AG09319 (cell line): ENCODE results near the gene C9orf43.
"Not testable (repeated sequence)": the region's sequence is repeated elsewhere in the genome, so short reads cannot be mapped to it uniquely, and the experiment has no call there.

Experiments used
- DNase-seq: peaks from one replicate; pipeline ENCODE4 v3.0.0-alpha.2; 2010; ENCODE audit warnings: low read depth; ENCODE audit errors: extremely low read depth
- TF ChIP-seq, protein P1 (sequence below): IDR thresholded peaks from 2 replicates; pipeline ENCODE4 v1.5.1; 2011; ENCODE audit warnings: low read depth, mild to moderate bottlenecking, inconsistent platforms, low read length, moderate library complexity

Gene C9orf43

DNA sequence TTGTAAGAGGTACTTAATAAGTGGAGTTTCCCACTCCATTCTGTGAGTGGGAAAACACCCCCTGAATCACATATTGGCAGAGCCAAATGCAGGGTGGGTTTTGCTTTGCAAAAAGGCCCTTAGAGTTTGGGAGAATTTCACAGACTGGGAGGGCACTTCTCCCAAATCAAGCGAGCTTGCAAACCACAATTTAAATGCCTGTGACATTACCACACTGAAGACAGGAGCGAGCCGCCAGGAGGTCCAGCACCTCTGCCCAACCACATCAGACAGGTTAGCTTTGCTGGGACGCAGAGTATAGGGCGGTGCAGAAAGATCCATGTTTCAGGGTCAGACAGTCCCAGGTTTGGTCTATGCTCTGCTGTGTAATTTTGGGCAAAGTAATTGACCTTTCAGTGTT is 11.8 kb upstream of the C9orf43 start:
- TF ChIP-seq, protein P1, sequence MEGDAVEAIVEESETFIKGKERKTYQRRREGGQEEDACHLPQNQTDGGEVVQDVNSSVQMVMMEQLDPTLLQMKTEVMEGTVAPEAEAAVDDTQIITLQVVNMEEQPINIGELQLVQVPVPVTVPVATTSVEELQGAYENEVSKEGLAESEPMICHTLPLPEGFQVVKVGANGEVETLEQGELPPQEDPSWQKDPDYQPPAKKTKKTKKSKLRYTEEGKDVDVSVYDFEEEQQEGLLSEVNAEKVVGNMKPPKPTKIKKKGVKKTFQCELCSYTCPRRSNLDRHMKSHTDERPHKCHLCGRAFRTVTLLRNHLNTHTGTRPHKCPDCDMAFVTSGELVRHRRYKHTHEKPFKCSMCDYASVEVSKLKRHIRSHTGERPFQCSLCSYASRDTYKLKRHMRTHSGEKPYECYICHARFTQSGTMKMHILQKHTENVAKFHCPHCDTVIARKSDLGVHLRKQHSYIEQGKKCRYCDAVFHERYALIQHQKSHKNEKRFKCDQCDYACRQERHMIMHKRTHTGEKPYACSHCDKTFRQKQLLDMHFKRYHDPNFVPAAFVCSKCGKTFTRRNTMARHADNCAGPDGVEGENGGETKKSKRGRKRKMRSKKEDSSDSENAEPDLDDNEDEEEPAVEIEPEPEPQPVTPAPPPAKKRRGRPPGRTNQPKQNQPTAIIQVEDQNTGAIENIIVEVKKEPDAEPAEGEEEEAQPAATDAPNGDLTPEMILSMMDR, result no peak

DNA sequence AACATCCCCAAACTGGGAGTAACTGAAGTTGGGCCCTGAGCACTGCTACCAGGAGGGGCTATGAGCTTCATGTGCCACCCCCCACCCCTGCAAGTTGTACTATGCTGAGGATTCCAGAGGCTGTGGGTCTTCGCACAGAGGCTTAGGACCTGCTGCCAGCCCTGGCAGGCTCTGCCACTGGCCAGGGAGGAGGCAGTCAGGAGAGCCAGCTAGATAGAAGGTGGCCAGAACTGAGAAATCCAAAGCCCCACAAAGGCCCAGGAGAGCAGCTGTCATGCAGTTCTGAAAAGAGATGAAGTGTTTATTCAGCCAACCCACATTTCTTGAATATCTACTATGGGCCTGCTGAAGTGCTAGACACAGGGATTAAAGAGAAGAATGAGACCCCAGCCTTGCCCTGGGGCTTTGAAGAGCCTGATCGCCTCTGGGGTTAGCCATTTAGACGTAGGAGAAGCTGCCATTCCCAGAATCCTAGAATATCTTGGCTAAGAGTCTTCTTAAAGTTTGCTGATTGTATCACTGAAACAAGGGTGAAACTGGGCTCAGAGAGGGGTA is 10.8 kb upstream of the C9orf43 start:
- no peak for DNase-seq
- TF ChIP-seq, protein P1, result no peak

More for the DNA sequence above, 11.8 kb upstream of the C9orf43 start:
- DNase-seq, result no peak

DNA sequence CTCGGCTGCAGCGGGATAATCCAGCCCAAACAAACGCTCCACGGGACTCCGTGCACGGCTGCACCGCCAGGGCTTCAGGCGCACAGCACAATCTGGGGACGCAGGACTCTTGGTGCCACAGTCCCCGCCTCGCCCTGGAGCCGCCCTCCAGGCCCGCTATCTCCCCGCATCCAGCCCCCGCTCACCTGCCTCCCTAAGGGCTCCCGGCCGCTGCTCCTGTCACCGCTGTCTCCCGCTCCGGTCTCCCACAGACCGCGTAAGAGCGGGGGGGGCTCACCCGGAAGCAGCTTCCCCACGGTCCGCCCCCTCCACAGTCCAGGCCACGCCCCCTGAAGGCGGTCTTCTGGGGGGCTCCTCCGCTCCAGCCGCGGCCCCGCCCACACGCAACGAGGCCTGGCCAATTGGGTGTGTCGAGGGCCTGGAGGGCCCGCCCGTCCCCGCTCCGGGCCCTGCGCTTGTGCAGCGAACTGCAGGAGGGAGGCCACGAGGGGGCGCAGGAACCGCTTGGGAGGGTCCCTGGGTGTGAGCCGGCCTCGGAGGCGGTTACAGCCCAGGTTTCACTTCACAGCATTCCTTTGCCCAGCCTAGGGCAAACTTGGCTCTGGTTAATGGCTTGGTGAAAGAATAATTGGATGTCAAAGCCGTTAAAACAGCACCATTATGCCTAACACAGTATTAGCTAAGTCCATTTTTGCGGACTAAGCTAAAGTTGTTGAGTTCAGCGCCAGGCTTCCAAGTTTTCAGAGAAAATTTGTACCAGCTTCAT is 9.3 kb upstream of the C9orf43 start, which contains the start of gene ALAD:
Gene ALAD, minus strand, starts transcription at position 258 of the 766 bp plus-strand sequence. CDS start 7,725 bp downstream, outside the sequence.
- TF ChIP-seq, protein P1, result peak; percentile 91
- peak; percentile 96 for DNase-seq

DNA sequence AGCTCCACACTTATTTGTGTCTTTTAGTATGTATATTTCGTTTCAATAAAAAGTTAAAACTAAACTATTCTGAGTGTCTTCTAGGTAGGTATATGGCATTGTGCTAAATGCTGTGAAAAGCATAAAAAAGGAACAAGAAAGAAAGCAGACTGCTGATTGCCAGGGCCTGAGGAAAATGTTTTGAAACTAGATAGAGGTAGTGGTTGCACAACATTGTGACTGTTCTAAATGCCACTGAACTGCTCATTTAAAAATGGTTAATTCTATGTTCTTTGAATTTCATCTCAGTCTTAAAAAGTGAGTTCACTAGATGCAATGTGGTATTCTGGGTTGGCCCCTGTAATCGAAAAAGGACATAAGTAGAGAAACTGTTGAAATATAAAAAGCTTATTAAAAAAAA is 6.9 kb upstream of the C9orf43 start:
- DNase-seq, result no peak

DNA sequence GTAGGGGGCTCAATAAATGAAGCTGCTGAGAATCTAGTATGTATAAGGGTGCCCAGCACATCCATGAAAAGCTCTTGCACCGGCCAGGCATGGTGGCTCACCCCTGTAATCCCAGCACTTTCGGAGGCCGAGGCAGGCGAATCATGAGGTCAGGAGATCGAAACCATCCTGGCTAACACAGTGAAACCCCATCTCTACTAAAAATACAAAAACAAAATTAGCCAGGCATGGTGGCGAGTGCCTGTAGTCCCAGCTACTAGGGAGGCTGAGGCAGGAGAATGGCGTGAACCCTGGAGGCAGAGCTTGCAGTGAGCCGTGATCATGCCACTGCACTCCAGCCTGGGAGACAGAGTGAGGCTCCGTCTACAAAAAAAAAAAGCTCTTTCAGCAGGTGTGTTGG is 4.2 kb upstream of the C9orf43 start:
- not testable (repeated sequence) for DNase-seq

More for the DNA sequence above, 6.9 kb upstream of the C9orf43 start:
- TF ChIP-seq, protein P1, result no peak

DNA sequence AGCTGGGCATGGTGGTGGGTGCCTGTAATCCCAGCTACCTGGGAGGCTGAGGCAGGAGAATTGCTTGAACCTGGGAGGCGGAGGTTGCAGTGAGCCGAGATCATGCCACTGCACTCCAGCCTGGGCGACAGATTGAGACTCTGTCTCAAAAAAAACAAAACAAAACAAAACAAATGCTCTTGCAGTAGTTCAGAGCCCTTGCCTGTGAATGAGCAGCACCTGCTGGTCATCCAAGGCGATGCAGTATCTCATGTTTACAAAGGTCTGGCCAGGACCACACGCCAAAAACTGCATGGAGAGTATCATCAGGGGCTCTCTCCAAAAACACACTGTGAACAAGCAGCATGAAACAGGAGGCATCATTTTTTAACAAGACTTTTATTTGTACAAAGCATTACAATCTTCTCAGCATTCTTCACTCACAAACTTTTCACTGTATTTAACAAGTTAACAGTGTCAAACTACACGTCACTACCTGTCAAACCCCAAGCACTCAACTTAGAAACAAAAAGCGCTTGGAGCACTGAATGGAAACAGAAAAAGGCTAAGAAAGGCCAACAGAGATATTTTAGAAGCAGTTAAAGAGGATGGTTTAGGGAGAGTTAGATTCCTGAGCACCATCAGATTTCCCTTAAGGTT is 3.6 kb upstream of the C9orf43 start:
- TF ChIP-seq, protein P1, result peak; percentile 87
- DNase-seq, result peak; percentile 50

DNA sequence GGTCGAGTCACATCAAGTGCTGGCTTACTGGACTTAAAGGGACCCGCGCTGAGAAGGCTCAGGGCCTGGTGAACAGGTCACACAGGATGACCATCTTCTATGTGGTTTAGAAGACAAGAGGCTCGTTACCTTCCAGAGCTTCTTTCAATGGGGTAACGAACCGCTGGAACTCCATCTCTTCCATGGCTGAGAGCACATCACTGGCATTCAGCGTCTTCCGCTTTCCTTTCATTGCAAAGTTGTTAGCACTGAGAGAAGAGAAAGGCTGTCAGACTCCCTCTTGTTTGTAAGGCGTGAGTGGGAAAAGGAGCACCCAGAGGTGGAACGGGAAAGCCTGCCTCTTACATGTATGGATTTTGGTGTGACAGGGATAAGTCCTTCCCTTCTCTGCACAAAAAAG is 1.1 kb upstream of the C9orf43 start:
- no peak for DNase-seq
- TF ChIP-seq, protein P1, result no peak
